OCI-LY1 (cell line): ENCODE measurements around the gene HDDC2.

Experiments
- H2AFZ ChIP-seq: fragments of 200-600 bp; sonication (generic), shearing (Covaris generic); 2 replicates; pipeline ENCODE4 v1.6.0; 2014; ENCODE audit warnings: antibody characterized with exemption, mild to moderate bottlenecking, low read length
- H3F3A ChIP-seq: fragments of 200-600 bp; sonication (generic), shearing (Covaris generic); 2 replicates; pipeline ENCODE4 v1.6.0; 2014; ENCODE audit warnings: mild to moderate bottlenecking, antibody characterized with exemption, low read length, moderate library complexity; ENCODE audit not compliant: insufficient read depth
- H3K27ac ChIP-seq: fragments of 200-600 bp; sonication (generic); 2 replicates; pipeline ENCODE4 v1.5.1; 2014; ENCODE audit warnings: low read length, mixed run types, mild to moderate bottlenecking, low read depth; ENCODE audit not compliant: poor library complexity, severe bottlenecking
- H3K27me3 ChIP-seq: fragments of 200-600 bp; sonication (generic); 2 replicates; pipeline ENCODE4 v1.6.0; 2014; ENCODE audit warnings: antibody characterized with exemption, mild to moderate bottlenecking, low read length, moderate library complexity; ENCODE audit not compliant: insufficient read depth
- H3K36me3 ChIP-seq: fragments of 200-600 bp; sonication (generic); 2 replicates; pipeline ENCODE4 v1.6.1; 2014; ENCODE audit warnings: mild to moderate bottlenecking, antibody characterized with exemption, low read length, moderate library complexity, mixed read lengths; ENCODE audit not compliant: insufficient read depth
- H3K4me1 ChIP-seq: fragments of 200-600 bp; sonication (generic); 2 replicates; pipeline ENCODE4 v1.5.1; 2014; ENCODE audit warnings: mild to moderate bottlenecking, low read length, moderate library complexity; ENCODE audit not compliant: insufficient read depth, severe bottlenecking
- H3K4me2 ChIP-seq: fragments of 200-600 bp; sonication (generic), shearing (Covaris generic); 2 replicates; pipeline ENCODE4 v1.6.1; 2014; ENCODE audit warnings: low read length
- H3K4me3 ChIP-seq: fragments of 200-600 bp; sonication (generic); 2 replicates; pipeline ENCODE4 v1.5.1; 2014; ENCODE audit warnings: low read length, low read depth, mild to moderate bottlenecking, mixed read lengths; ENCODE audit not compliant: poor library complexity, severe bottlenecking
- H3K79me2 ChIP-seq: fragments of 200-600 bp; shearing (Covaris generic); 2 replicates; pipeline ENCODE4 v1.6.1; 2016; ENCODE audit warnings: mixed run types, low read length, mixed read lengths; ENCODE audit not compliant: insufficient read depth
- H3K9ac ChIP-seq: fragments of 200-600 bp; sonication (generic), shearing (Covaris generic); 2 replicates; pipeline ENCODE4 v1.6.1; 2014; ENCODE audit warnings: mild to moderate bottlenecking, low read length, mixed read lengths
- H3K9me2 ChIP-seq: fragments of 200-600 bp; sonication (generic), shearing (Covaris generic); 2 replicates; pipeline ENCODE4 v1.6.1; 2014; ENCODE audit warnings: low read depth, mild to moderate bottlenecking, low read length, mixed read lengths
- H3K9me3 ChIP-seq: fragments of 200-600 bp; shearing (Covaris generic); 2 replicates; pipeline ENCODE4 v1.6.1; 2014; ENCODE audit warnings: low read length, mixed read lengths
- H4K20me1 ChIP-seq: fragments of 200-600 bp; sonication (generic), shearing (Covaris generic); 2 replicates; pipeline ENCODE4 v1.6.0; 2016; ENCODE audit warnings: mild to moderate bottlenecking, low read length; ENCODE audit not compliant: insufficient read depth
- EZH2 ChIP-seq: fragments of 200-600 bp; sonication (generic), shearing (Covaris generic); IDR thresholded peaks from 2 replicates; pipeline ENCODE4 v1.8.0; 2017; ENCODE audit warnings: borderline replicate concordance, mixed run types, mild to moderate bottlenecking, antibody characterized with exemption, low read length, moderate library complexity, mixed read lengths
- TF ChIP-seq, protein P1 (sequence below): fragments of 200-600 bp; sonication (generic), shearing (Covaris generic); IDR thresholded peaks from 2 replicates; pipeline ENCODE4 v1.5.1; 2017; ENCODE audit warnings: mild to moderate bottlenecking, antibody characterized with exemption, low read length, moderate library complexity, mixed read lengths

Gene HDDC2

DNA sequence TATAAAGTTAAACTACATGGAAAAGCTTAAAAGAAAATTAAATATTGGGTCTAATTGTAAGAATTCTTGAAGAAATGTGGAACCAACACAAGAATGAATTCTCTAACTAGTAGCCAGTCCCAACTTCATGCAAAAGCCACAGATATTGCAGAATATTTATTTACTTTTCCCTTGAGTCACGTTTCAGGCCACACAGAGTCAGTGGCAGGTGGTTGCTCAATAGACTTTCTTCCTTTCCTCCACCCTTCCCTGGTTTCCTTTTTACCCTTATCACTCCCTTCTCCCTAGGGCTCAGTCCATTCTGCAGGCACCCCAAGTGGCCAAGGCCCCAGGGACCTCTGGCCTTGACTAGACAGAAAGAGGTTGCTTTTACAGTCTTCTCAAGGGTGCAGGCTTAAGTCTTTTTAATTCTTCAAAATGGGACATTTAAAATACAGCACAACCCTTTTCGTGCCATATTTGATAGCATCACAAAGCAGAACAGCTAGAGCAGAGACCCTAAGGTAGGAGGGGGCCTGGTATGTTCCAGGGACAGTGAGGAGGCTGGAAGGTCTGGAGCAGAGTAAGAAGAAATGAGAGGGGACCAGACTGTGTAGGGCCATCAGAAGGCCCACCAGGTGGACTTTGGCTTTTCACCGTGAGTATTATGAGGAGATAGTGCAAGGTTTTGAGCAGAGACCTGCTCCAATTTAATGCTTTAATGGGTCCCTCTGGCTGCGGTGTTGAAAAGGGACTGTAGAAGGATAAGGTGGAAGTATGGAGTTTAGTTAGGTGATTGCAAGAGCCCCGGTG, 65.0 kb downstream of the HDDC2 start:
- no peaks in the 10 kb centered on the region for H3K9me2 ChIP-seq
- H3K27me3 ChIP-seq, result no peaks in the 10 kb centered on the region
- H3K4me3 ChIP-seq, result no peak overlapping the region
- peaks cover 2% of the 10 kb centered on the region; the same call in 1 of the 2 replicates for H3K9me3 ChIP-seq
- no peak overlapping the region for H2AFZ ChIP-seq
- no peaks in the 10 kb centered on the region for H3K79me2 ChIP-seq
- no peak for TF ChIP-seq EZH2
- H3K27ac ChIP-seq, result no peak overlapping the region
- no peaks in the 10 kb centered on the region for H3K4me1 ChIP-seq
- no peaks in the 10 kb centered on the region for H3F3A ChIP-seq
- H3K36me3 ChIP-seq, result no peaks in the 10 kb centered on the region
- no peak overlapping the region for H3K4me2 ChIP-seq
- H3K9ac ChIP-seq, result no peak overlapping the region
- H4K20me1 ChIP-seq, result no peaks in the 10 kb centered on the region

DNA sequence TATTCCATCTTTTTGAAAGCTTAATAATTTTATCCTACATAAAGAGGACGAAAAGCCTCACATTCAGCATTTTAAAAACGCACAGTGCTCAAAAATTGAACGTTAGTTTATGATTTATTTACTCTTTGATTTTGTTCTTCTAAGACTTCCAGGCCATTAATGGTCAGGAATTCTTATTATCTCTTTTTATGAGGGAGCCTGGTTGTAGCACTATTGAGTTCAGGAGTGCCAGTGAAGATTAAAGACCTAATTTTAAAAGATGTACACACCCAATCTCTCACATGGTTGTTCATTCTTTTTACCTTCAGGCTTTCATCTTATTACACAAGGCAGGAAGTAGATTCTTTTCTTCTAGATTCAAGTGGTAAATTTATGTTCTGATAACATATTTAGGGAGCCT, 68.6 kb downstream of the HDDC2 start:
- Histone ChIP-seq H3K4me1 (no peaks in the 10 kb centered on the region), H3K79me2 (no peaks in the 10 kb centered on the region), H3K4me2 (no peak overlapping the region), H3F3A (no peaks in the 10 kb centered on the region), H3K4me3 (no peak overlapping the region), H3K9me2 (no peaks in the 10 kb centered on the region), H2AFZ (no peak overlapping the region), H3K27ac (no peak overlapping the region), H3K9ac (no peak overlapping the region), H3K27me3 (no peaks in the 10 kb centered on the region), H3K9me3 (no peaks in the 10 kb centered on the region), H3K36me3 (no peaks in the 10 kb centered on the region), H4K20me1 (no peaks in the 10 kb centered on the region)
- TF ChIP-seq, protein P1, sequence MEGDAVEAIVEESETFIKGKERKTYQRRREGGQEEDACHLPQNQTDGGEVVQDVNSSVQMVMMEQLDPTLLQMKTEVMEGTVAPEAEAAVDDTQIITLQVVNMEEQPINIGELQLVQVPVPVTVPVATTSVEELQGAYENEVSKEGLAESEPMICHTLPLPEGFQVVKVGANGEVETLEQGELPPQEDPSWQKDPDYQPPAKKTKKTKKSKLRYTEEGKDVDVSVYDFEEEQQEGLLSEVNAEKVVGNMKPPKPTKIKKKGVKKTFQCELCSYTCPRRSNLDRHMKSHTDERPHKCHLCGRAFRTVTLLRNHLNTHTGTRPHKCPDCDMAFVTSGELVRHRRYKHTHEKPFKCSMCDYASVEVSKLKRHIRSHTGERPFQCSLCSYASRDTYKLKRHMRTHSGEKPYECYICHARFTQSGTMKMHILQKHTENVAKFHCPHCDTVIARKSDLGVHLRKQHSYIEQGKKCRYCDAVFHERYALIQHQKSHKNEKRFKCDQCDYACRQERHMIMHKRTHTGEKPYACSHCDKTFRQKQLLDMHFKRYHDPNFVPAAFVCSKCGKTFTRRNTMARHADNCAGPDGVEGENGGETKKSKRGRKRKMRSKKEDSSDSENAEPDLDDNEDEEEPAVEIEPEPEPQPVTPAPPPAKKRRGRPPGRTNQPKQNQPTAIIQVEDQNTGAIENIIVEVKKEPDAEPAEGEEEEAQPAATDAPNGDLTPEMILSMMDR, result no peak
- no peak for TF ChIP-seq EZH2

DNA sequence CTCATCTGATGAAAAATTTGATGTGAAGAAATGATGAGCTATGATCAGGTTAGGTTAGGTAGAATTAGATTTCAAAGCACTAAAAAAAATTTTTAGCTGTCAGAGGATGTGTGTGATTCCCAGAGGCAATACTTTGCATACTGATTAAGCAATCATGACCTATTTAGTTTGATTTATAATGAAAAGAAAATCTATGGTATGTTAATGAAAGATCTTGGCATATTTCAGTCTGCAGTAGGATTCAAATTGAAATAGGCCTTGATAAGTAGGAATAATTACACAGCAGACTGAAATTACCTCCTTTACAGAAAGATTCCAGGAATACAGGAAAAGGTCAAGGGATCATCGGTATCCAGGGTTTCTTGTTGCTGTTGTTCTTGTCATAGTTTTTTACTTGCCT, 69.3 kb downstream of the HDDC2 start:
- H3F3A ChIP-seq, result no peaks in the 10 kb centered on the region
- H2AFZ ChIP-seq, result no peak overlapping the region
- no peaks in the 10 kb centered on the region for H3K9me3 ChIP-seq
- H3K36me3 ChIP-seq, result no peaks in the 10 kb centered on the region
- no peak overlapping the region for H3K9ac ChIP-seq
- H3K9me2 ChIP-seq, result no peaks in the 10 kb centered on the region
- no peak for TF ChIP-seq EZH2
- TF ChIP-seq, protein P1, result no peak
- H3K4me1 ChIP-seq, result no peaks in the 10 kb centered on the region
- H3K27ac ChIP-seq, result no peak overlapping the region
- H3K4me3 ChIP-seq, result no peak overlapping the region
- no peaks in the 10 kb centered on the region for H3K79me2 ChIP-seq
- no peaks in the 10 kb centered on the region for H3K27me3 ChIP-seq
- H3K4me2 ChIP-seq, result no peak overlapping the region
- no peaks in the 10 kb centered on the region for H4K20me1 ChIP-seq
